HG03460 (cell line): Measurements from ENCODE around the gene CILP.
A peak's percentile ranks its signal among the peaks of the same experiment; 100 is the strongest.
"Not testable (repeated sequence)": the region's sequence is repeated elsewhere in the genome, so short reads cannot be mapped to it uniquely, and the experiment has no call there.

Source experiments
- ATAC-seq: cut with Tn5 transposase; IDR thresholded peaks from one replicate; pipeline ENCODE4 v1.9.1; 2021; ENCODE audit not compliant: unreplicated experiment

CILP gene

DNA sequence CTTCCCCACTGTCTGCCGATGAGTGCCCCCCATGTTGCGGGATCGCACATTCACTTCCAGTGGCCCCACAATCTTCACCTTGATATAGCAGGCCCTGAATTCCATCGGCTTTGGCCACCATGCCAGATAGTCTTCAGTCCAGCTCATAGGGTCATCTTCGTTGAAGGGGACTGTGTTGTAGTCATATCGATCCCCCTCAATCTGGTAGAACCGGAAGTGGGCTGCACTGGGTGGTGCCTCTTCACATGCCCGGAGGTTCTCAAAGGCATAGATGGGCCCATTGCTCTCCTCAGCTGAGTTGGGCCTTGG is 14.0 kb downstream of the CILP start:
- ATAC-seq = no peak

DNA sequence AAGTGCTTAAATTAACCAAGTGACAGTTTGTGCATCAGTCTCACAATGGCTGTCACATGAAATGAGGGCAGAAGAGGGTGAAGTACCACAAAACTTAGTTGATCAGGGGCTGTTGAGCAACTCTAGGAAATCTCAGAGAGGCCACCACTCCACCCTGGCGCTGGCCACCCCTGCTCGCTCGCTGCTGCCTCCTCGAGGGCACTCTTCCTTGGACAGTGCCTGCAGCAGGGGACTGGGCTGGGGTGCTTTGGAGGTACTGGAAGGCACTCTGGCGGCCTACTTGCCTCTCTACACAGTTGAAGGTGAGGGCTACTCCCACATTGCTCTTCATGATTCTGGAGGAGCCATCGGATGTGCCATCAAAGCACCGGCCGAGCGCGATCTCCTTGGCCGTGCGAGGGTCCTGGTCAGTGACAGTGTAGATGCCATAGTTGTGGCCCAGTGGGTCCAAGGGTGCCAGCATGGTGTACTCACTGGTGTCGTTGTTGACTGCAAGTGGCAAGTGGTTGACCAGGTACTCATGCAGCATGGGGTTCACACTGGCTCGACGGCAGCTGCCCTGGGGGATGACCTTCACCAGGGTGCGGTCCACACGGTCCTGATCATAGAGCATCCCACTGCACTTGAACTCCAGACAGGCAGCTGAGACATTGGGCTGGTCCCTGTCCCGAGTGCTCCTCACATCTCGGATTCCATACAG is 14.5 kb downstream of the CILP start:
- ATAC-seq = no peak

DNA sequence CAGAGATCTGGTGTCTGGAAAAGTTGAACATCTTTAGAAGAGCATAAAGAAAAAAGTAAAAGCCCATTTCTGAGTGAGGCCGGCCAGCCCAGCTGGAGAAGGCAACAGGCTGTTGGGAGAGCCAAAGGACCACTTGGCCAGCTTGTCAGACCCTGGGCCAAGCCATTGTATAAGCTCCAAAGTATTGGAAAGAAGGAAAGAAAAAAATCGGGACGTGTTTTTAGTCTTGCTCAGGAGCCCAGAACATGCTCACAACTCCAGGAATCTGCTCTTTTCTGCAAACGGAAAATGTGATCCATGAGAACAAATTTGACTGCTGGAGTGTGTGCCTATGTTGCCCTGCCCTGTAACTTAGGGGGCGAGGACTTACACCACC is 15.7 kb downstream of the CILP start:
- ATAC-seq = no peak

DNA sequence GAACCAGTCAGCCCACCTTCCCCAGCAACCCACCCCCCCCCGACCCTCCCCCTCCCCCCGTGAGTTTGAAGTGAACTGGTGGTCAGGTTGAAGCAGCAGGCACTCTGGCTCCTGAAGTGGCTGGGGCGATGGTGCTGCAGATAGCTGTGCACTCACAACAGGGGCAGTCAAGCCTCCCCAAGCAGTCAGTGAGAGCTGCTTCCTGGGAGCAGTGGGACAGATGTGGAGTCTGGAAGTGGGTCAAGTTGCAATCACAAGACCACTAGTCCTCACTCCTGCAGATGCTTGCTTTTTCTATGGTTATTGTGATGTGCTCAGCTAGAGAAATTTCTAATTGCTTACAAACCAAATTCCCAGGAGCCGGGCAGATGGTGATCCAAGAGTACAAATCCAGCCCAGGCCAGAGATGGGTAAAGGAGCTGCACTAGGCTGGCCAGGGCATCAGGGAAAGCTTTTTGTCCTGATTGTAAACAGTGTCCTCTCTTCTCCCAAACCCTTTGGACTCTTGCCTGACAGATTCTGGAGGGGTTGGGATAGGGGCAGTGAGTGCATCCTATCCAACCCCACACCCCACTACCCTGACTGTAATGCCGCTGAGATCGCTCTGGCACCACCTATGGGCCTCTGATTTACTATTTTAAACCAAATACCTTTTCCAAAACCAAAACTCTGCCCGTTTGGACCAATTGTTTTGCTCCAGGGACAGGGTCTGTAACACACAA is 16.3 kb downstream of the CILP start:
- no peak for ATAC-seq

DNA sequence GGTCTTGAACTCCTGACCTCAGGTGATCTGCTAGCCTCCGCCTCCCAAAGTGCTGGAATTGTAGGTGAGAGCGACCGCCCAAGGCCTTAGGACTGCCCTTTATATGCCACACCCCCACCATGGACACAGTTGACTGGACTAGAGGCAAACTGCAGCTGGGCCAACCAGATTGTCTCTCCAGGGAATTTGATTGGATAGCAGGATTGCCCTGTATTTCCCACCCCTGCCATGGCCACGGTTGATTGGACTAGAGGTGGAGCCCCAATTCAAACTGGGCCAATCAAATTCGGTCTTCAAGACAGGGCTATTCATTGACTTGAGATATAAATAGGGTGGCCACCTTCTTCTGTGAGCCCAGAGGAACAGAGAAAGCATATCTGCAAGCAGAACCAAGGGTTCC is 19.3 kb downstream of the CILP start:
- no peak for ATAC-seq

DNA sequence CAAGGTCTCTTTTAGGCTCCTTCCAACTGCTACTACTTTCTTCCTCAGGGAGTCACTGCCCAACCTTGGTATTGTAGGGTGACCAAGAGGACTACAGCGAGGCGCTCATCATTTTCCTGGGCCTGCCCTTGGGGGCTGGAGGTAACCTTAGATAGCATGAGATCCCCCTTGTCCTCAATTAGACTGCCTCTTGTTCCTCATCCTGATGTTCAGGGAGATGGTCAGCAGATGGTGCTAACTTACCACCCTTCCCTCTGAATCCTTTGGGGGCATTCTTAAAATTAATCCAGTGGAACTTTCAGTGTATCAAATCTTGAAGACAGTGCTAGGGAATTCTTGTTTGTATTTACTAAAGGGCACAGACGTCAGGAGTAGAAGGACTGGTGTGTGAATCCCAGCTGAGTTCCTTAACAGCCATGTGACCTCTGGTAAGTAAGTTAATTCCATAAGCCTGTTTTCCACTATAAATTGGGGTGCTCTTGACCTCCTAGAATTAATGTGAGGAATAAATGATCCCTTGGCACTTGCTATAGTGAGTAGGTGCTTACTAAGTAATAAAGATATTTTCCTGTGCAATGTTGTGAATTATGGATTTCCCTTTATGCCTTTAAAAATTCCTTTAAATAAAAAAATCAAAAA is 22.1 kb downstream of the CILP start:
- no peak for ATAC-seq

DNA sequence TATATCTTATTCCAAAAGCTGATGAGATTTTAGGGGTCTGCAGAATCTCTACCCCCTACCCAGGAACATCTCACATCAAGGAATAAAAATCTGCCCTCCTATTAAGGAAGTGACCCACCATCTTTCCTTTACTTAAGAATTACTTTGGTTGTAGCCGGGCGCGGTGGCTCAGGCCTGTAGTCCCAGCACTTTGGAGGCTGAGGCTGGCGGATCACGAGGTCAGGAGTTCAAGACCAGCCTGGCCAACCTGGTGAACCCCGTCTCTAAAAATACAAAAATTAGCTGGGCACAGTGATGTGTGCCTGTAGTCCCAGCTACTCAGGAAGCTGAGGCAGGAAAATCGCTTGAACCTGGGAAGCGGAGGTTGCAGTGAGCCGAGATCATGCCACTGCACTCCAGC is 22.8 kb downstream of the CILP start:
- not testable (repeated sequence) for ATAC-seq

DNA sequence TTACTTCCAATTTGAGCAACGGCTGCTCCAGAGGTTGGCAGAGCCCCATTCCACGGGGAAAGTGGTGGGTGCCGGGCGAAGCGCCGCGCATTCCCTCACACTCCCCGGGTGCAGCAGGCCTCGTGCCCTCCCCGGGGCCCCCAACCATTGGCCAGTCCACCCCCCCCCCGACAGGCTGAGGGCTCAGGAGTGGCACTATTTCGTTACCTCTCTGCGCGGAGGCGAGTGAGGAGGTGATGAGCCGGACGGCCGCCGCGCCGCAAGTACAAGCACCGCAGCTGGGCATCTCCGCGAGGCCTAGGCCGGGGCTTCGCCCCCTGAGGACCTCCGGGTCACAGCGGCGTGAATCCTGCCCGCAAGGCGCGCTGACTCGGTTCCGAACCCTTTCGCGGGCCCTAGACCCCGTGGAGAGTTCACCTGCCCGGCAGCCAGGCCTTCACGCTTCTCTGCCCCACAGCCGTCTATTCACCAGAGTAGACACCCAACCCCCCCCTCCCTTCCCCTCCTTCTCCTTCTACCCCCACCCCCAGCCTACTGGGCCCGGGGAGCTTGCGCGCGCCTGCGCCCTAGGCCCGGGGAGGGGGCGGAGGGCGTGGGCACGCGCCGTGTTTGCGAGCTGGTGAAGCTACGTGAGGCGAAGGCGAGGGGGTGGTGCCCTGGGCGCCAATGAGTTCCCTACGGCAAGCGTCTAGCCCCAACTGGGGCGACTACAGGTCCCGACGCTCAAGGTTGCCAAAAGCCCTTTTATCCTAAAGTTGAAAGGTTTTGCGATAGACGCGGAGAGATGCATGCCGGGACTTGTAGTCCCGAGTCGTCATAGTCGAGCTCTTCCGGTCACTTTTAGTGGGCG is 26.2 kb downstream of the CILP start, which contains the start of gene CLPX:
CLPX (minus strand) TSS at position 475 of the 850 bp plus-strand sequence; CDS start at position 286, 189 bp downstream.
- ATAC-seq = peak; percentile 57

DNA sequence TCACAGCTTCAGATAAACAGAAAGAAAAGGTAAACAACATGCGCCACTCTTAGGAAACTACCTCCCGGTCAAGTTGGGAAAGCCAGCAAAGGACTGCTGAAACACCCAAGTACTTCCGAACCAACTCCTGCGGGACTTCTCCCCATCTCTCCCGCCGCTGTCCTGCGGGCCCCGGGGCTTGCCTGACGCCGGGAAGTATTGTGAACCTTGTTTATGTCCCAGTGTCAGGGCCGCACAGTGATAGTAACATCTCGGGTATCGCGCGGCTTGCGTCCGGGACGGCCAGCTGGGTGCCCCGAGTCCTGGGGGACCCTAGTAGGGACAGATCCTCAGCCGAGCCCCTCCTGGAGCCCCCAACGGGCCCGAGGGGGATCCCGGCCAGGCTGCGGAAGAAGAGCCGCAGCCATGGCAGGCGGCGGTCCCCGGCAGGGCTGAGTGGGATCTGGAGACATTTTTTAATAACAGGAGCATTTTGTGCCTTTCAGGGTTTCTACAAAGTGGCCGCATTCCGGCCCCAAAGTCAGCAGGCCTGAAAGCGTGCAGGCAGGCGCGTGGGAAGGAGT is 26.9 kb downstream of the CILP start:
- peak; percentile 23 for ATAC-seq

DNA sequence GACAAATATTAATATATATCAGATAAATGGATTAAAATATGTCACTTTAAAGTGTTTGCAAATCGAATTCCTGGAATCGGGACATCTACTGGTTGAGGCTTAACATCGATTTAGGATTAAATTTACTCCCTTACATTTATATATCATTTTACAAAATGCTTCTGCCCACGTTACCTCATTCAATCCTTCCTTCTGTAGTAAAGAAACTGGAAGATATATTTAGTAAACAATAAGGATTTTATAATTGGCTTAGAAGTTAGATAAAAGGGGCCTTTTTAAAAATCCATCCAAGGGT is 27.5 kb downstream of the CILP start:
- no peak for ATAC-seq

DNA sequence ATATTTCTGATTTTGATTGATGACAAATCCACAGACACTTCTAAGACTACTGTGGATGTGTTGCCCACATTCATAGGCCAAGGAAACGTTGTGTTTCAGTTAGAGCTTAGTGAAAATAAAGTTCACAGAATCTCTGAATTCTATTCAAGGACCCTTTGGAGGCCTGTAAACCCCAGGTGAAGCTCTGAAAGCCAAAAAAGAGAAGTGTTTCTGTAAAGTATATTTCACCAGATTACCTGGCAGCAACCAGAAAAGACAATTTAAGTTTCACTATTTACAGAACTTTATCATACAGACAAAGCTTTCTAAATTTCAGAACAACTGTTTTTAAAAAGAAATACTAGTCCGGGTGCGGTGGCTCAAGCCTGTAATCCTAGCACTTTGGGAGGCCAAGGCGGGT is 28.7 kb downstream of the CILP start:
- ATAC-seq = no peak

DNA sequence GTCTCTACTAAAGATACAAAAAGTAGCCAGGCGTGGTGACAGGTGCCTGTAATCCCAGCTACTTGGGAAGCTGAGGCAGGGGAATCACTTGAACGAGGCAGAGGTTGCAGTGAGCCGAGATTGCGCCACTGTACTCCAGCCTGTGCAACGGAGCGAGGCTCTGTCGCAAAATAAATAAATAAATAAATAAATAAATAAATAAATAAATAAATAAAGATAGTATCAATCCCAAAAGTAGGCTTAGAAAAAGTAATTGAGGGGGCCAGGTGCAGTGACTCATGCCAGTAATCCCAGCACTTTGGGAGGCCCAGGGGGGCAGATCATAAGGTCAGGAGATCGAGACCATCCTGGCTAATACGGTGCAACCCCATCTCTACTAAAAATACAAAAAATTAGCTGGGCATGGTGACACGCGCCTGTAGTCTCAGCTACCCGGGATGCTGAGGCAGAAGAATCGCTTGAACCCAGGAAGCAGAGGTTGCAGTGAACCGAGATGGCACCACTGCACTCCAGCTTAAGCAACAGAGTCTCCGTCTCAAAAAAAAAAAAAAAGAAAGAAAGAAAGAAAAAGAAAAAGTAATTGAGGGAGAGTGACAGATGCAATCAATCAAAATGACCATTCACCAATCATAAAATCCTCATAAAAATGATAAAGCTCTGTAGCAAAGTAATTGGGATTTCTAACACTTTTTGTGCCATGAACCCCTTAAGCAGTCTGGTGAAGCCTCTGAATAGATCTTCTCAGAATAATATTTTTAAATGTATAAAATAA is 29.5 kb downstream of the CILP start:
- not testable (repeated sequence) for ATAC-seq

DNA sequence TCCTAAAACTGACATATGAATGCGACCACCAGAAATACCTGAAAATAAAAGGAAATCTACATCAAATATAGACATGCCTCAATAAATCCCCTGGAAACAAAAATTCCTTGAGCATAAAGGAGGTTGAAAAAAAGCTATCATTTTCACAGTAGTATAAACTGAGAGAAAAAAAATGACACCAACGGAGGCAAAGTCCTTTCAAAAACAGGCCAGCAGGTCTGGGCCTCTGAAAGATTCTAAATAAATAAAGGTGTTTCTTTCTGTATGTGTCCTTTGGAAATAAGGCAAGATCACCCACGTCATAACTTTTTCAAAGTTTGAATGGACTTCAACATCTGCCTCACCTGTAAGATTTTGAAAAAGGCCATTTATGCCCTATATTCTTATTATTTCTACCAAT is 31.1 kb downstream of the CILP start:
- ATAC-seq = no peak

DNA sequence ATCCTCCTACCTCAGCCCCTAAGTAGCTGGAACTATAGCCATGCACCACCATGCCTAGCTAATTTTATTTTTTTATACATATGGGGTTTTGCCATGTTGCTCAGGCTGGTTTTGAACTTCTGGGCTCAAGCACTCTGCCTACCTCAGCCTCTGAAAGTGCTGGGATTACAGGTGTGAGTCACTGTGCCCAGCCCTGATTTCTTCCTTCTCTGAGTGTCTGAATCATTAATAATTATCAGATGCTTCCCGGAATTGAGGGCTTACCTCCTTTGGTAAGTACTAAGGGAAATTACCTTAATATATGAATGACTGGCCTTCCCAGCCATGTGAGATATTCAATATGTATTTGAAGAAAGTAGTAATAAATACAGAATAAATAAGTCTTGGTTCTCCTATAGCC is 33.4 kb downstream of the CILP start:
- no peak for ATAC-seq

DNA sequence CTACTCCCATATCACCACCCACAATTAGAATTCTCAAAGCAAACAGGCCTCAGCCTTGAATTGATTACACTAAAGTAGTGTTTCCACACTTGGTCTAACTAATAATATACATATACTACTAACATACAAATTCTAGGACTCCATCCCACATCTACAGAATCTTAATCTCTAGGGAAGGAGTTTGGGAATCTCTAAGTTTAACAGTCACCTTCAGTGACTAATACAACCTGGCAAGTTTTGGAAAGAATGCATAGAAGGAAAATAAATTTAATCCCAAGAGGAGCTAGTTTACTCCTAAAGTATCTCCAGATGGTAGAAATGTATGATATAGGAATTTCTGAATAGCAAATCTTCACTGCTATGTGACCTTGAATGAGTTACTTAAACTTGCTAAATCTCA is 35.2 kb downstream of the CILP start:
- no peak for ATAC-seq

DNA sequence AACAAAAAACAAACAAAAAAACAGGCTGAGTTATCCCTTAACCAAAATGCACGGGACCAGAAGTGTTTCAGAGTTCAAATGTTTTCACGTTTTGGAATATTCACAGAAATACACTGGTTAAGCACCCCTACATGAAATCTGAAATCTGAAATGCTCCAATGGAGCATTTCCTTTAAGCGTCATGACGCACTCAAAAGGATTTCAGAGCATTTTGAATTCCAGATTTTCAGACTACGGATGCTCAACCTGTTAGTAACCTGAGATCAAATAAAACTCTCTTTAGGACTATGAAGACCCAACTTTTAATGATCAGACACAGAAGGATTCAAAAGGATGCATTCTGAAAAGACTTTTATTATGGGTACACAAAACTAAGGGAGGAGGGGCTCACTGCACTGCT is 35.8 kb downstream of the CILP start:
- ATAC-seq = no peak

DNA sequence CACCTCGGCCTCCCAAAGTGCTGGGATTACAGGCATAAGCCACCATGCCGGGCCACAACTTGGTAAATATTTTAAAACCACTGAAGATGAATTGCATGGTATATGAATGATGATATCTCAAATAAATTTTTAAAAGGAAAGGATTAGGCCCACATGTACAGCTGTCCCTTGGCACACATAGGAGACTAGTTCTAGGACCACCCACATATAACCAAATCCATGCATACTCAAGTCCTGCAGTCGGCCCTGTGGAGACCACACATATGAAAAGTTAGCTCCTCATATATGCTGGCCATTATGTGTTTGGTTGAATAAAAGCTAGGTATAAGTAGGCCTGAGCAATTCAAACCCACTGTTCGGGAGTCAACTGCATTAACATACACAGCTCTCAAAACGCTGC is 36.8 kb downstream of the CILP start:
- ATAC-seq = no peak

DNA sequence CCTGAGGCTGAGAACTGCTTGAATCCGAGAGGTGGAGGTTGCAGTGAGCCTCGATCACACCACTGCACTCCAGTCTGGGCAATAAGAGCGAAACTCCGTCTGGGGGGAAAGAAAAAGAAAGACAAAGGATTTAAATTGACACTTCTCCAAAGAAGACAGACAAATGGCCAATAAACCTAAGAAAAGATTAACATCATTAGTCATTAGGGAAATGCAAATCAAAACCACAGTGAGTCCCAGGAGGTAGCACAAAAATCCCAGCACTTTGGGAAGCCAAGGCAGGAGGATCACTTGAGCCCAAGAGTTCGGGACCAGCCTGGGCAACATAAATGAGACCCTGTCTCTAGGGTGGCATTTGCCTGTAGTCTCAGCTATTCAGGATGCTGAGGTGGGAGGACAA is 38.7 kb downstream of the CILP start:
- ATAC-seq = no peak

DNA sequence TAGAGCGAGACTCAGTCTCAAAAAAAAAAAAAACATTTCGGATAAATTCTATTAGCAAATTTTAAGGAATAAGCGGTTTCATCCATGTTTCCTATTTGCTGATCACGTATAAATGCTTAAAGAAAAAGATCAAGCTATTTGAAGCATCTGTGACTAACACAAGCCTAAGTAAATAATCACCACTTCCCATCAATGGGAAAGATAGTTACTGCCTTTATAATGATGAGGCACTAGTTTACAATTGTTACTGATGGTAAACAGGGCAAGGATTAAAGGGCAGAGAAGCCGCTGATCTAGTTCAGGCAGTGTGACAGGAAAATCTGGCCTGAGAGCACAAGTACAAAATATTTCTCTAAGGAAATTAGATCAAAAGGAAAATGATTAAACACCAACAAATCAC is 39.8 kb downstream of the CILP start:
- ATAC-seq = no peak

DNA sequence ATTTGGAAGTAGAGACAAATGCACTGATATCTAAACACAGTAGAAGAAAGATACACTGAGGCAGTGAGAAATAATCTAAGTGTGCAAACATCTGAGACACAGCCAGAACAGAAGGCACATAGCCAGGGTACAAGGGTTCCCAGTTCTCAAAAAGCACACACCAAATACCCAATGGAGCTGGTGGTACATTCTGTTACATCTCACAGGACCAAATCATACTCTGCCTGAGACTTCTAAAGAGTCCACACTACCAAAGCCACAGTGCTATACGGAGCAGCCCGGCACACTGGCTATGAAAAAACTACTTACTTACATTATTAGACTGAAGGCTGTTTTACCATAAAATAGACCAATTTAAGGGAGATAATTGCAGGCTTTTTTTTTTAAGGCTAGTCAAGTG is 45.4 kb downstream of the CILP start:
- no peak for ATAC-seq

DNA sequence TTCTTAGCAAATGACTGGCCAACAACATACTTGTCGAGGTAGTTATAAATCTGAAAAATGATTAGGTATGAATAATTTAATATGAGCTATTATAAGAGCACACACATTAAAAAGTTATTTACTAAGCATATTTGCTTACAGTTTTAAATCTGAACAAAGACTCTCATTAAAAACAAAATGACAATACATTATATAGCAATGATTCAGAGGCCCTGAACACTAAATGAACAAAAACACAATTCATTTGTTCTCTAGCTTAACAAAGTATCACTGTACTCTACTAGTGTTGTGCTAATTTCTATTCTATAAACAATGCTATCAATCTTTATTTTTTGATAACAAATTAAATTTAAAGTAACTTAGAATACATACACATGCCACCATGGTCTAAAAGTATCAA is 47.1 kb downstream of the CILP start:
- no peak for ATAC-seq
